Measurements from ENCODE around the gene ZNF341.

ZNF341 gene

DNA sequence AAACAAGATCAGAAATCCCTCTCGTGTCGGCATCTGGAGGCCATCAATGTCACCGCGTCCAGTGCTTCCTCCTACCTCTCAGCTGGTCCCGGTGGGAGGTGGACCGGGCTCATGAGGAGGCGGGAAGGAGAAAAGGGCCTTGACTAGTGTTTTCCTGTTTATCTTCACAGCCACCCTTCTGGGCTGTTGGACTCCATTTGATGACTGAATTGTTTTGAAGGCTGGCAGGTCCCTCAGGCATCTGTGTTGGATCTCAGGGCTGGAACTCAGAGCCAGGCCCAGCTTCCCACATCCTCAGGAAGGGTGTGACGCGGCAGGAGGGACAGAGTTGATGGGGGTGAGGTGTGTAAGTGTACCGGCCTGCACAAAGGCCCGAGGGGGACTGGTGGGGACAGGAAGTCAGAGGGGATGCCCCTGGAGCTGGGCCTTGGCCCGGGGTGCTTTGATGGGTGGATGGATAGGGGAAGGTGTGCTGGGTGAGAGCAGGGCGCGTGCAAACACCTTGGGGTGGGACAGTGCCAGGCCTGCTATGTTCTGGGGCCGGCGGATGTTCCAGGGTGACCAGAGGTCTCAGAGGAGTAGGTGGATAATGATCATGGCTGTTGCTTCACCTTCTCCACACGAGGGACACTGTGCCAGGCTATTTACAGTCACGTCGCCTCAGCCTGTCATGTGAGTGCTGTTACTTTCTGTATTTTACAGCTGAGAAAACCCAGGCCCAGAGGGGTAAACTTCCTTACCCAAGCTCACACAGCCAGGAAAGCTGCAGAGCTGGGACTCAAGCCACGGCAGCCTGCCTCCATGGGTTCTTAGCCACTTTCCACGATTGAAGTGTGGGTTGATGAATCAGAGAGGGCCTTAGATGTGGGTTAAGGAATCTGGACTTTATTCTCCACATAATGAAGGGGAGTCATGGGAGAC lies 61.5 kb downstream of the ZNF341 start:
- Histone ChIP-seq H3K36me3 (peaks cover 0 to 14% (median 0%) of the 10 kb centered on the region in 11 experiments; a peak in 6 of 22 replicates), H3K4me3 (no peak overlapping the region), H3K4me2 (peak overlapping the region in 9 of 11 experiments; percentile 8 to 60 (median 46); a peak in 16 of 22 replicates), H3K4me1 (peaks cover 0 to 20% (median 13%) of the 10 kb centered on the region in 10 experiments; a peak in 16 of 20 replicates), H4K20me1 (no peaks in the 10 kb centered on the region), H3K9ac (peak overlapping the region in 2 of 11 experiments; percentile 6 to 9; a peak in 1 of 22 replicates), H3K27ac (peak overlapping the region in 4 of 11 experiments; percentile 21 to 40 (median 26); a peak in 6 of 22 replicates), H3K27me3 (no peaks in the 10 kb centered on the region), H3K9me3 (replicated peaks in 1 of 11) (no peaks in the 10 kb centered on the region)
- TF ChIP-seq Cebpa-rat (IDR thresholded peaks at IDR 0.05): no peak

DNA sequence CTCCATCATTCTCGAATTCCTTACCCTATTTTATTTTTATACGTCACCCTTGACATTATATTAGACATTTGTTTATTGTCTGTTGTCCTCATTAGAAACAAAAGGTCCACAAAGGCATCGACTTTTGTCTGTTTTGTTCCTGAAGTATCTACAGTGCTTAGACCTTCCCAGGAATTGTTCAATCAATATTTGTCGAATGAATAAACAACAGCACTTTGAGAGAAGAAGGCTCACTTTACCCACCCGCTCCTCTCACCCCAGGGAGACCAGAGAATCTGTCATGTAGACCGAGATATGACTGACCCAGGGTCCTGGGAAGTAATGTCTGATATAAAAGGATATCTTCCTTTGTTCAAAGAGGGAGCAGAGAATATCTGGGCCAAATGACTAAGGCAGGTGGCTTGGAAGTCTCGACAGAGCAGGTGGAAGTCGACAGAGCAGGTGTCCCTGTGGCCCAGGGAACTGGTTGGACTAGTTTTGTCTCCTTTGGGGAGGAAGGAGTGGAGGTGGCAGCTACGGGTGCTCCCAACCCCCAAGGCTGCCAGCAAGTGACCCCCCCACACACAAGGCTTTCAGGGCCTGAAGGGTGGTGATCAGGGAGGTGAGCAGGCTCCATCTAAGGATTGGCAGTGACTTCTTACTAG lies 64.6 kb downstream of the ZNF341 start:
- H3K27me3 ChIP-seq: no peaks in the 10 kb centered on the region
- TF ChIP-seq Cebpa-rat (IDR thresholded peaks at IDR 0.05): no peak
- no peaks in the 10 kb centered on the region for H4K20me1 ChIP-seq
- H3K4me3 ChIP-seq: no peak overlapping the region
- H3K4me2 ChIP-seq: no peak overlapping the region
- H3K4me1 ChIP-seq: peaks cover 0 to 16% (median 12%) of the 10 kb centered on the region in 10 experiments; a peak in 16 of 20 replicates
- H3K9ac ChIP-seq: no peak overlapping the region
- H3K36me3 ChIP-seq: peaks cover 0 to 6% (median 0%) of the 10 kb centered on the region in 11 experiments; a peak in 4 of 22 replicates
- no peak overlapping the region for H3K27ac ChIP-seq
- H3K9me3 ChIP-seq (replicated peaks in 1 of 11): peaks cover 0 to 11% (median 7%) of the 10 kb centered on the region in 11 experiments; a peak in 17 of 22 replicates

DNA sequence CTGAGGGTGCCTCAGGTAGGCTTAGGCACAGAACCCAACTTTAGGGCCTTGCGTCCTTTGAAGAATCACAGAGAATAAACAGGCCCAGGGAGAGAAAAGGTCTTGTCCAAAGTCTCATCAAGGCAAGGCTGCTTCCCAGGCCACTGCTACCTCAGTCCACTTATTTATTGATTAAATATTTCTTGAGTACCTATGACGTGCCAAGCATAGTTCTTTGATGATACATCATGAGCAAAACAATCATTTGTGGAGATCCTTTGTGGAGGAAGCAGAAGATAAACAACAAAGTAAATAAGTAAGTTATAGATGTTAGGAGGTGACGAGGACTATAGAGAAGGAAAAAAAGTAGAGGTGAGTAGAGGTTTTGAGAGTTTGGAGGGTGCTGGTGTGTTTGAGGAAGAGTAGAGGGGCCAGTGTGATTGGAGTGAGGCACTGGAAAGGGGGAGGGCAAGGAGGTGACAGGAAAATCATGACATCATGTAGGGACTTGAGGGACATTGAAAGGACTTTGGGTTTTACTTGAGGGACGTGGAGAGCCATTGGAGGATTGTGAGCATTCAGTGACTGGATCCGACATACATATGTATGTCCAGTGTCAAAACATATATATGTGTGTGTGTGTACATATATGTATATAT lies 65.2 kb downstream of the ZNF341 start:
- H3K36me3 ChIP-seq: no peaks in the 10 kb centered on the region
- H3K9ac ChIP-seq: no peak overlapping the region
- peaks cover 0 to 16% (median 12%) of the 10 kb centered on the region in 10 experiments; a peak in 16 of 20 replicates for H3K4me1 ChIP-seq
- no peak overlapping the region for H3K4me2 ChIP-seq
- no peak overlapping the region for H3K4me3 ChIP-seq
- peaks cover 0 to 14% (median 9%) of the 10 kb centered on the region in 11 experiments; a peak in 17 of 22 replicates for H3K9me3 ChIP-seq (replicated peaks in 1 of 11)
- no peaks in the 10 kb centered on the region for H4K20me1 ChIP-seq
- no peaks in the 10 kb centered on the region for H3K27me3 ChIP-seq
- no peak overlapping the region for H3K27ac ChIP-seq
- no peak for TF ChIP-seq Cebpa-rat (IDR thresholded peaks at IDR 0.05)

DNA sequence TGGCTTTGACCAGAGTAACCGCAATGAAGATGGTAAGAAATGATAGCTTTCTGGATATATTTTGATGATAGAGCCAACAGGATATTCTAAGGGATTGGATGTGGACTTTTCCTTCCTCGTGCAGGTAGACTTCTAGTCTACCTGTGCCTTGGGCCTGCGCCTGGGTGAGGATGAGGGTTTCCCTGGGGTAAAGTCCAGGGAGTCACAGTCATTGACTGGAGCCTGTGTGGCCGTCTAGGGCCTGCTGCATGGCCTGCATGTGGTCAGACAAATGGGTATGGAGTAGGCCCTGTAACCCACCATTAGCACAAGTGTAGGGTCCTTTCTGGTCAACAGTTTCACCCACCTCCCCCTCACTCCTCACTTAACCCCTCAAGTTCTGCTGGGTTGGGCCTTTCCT lies 66.6 kb downstream of the ZNF341 start:
- no peak overlapping the region for H3K9ac ChIP-seq

DNA sequence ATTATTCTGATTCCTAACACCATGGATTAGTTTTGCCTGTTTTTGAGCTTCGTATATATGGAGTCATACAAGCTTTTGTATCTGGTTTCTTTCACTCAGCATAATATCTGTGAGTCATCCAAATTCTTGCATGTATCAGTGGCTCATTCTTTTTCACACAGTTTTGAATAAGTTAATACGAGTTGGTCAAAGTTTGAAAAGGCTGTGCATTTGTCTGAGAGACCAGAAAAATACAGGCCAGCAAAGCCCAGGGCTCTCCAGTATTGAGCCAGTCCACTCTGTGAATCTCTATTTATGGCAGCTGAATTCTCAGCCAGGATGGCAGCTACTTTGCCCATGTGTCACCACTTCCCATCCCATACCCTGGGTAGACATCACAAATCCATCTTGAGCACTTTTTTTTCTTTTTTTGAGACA lies 72.1 kb downstream of the ZNF341 start:
- Histone ChIP-seq H3K27me3 (no peaks in the 10 kb centered on the region), H3K4me1 (no peaks in the 10 kb centered on the region), H3K36me3 (no peaks in the 10 kb centered on the region), H3K27ac (no peak overlapping the region), H3K4me3 (no peak overlapping the region), H4K20me1 (no peaks in the 10 kb centered on the region), H3K9ac (no peak overlapping the region), H3K9me3 (replicated peaks in 1 of 11) (peaks cover 0 to 14% (median 9%) of the 10 kb centered on the region in 11 experiments; a peak in 17 of 22 replicates), H3K4me2 (no peak overlapping the region)
- TF ChIP-seq Cebpa-rat (IDR thresholded peaks at IDR 0.05): no peak

More for the DNA sequence above, 66.6 kb downstream of the ZNF341 start:
- H3K4me2 ChIP-seq: no peak overlapping the region
- H3K36me3 ChIP-seq: no peaks in the 10 kb centered on the region
- peaks cover 0 to 8% (median 4%) of the 10 kb centered on the region in 10 experiments; a peak in 12 of 20 replicates for H3K4me1 ChIP-seq
- H3K4me3 ChIP-seq: no peak overlapping the region
- H4K20me1 ChIP-seq: no peaks in the 10 kb centered on the region
- TF ChIP-seq Cebpa-rat (IDR thresholded peaks at IDR 0.05): no peak
- peaks cover 0 to 14% (median 9%) of the 10 kb centered on the region in 11 experiments; a peak in 17 of 22 replicates for H3K9me3 ChIP-seq (replicated peaks in 1 of 11)
- no peaks in the 10 kb centered on the region for H3K27me3 ChIP-seq
- no peak overlapping the region for H3K27ac ChIP-seq

DNA sequence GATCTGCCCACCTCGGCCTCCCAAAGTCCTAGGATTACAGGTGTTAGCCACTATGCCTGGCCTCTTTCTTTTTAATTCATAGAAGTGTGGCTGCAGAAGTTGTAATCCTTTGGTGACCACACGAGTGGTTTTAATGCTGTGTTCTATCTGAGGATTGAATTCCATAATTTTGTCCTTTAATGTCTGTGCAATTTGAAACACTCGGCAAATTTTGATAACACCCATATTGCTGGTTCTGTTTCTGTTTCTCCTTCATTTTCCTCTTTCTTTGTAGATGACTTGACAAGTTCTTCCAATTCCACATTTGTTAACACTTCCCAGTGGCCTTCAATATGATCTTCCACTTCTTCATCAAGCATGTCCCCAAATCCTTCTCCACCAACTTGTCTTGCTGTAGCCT lies 76.6 kb downstream of the ZNF341 start:
- no peak overlapping the region for H3K4me2 ChIP-seq
- TF ChIP-seq Cebpa-rat (IDR thresholded peaks at IDR 0.05): no peak
- H3K36me3 ChIP-seq: no peaks in the 10 kb centered on the region
- H3K9ac ChIP-seq: no peak overlapping the region
- no peaks in the 10 kb centered on the region for H3K27me3 ChIP-seq
- peaks cover 10 to 22% (median 13%) of the 10 kb centered on the region in 10 experiments for H3K4me1 ChIP-seq
- peaks cover 6 to 20% (median 11%) of the 10 kb centered on the region in 11 experiments for H4K20me1 ChIP-seq
- H3K4me3 ChIP-seq: no peak overlapping the region
- H3K27ac ChIP-seq: no peak overlapping the region
- H3K9me3 ChIP-seq (replicated peaks in 1 of 11): no peaks in the 10 kb centered on the region

DNA sequence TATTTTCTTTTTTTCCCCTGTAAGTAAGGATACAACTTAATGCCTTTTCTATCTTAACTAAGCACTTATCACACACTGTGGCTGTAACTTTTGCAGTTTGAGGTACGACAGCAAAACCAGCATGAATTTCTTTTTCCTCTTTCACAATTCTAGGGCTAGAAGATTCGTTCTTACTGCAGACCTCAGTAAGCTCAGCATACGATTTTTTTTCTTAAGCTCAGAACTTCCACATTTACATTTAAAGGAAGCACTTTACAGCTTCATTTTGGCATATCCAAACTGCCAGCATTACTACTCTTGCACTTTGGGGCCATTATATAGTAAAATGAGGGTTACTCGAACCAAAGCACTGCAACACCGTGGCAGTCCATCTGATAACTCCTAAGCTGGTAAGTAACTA lies 78.5 kb downstream of the ZNF341 start:
- no peak for TF ChIP-seq Cebpa-rat (IDR thresholded peaks at IDR 0.05)
- no peaks in the 10 kb centered on the region for H3K27me3 ChIP-seq
- H4K20me1 ChIP-seq: peaks cover 24 to 39% (median 29%) of the 10 kb centered on the region in 11 experiments
- peak overlapping the region in 2 of 11 experiments; percentile 39 to 40; a peak in 3 of 22 replicates for H3K27ac ChIP-seq
- peaks cover 21 to 41% (median 28%) of the 10 kb centered on the region in 10 experiments for H3K4me1 ChIP-seq
- no peak overlapping the region for H3K4me3 ChIP-seq
- peak overlapping the region in 2 of 11 experiments; percentile 35 to 50; a peak in 2 of 22 replicates for H3K9ac ChIP-seq
- no peaks in the 10 kb centered on the region for H3K9me3 ChIP-seq (replicated peaks in 1 of 11)
- peaks cover 9 to 16% (median 13%) of the 10 kb centered on the region in 11 experiments for H3K36me3 ChIP-seq
- peak overlapping the region in 2 of 11 experiments; percentile 40 to 69; a peak in 5 of 22 replicates for H3K4me2 ChIP-seq

DNA sequence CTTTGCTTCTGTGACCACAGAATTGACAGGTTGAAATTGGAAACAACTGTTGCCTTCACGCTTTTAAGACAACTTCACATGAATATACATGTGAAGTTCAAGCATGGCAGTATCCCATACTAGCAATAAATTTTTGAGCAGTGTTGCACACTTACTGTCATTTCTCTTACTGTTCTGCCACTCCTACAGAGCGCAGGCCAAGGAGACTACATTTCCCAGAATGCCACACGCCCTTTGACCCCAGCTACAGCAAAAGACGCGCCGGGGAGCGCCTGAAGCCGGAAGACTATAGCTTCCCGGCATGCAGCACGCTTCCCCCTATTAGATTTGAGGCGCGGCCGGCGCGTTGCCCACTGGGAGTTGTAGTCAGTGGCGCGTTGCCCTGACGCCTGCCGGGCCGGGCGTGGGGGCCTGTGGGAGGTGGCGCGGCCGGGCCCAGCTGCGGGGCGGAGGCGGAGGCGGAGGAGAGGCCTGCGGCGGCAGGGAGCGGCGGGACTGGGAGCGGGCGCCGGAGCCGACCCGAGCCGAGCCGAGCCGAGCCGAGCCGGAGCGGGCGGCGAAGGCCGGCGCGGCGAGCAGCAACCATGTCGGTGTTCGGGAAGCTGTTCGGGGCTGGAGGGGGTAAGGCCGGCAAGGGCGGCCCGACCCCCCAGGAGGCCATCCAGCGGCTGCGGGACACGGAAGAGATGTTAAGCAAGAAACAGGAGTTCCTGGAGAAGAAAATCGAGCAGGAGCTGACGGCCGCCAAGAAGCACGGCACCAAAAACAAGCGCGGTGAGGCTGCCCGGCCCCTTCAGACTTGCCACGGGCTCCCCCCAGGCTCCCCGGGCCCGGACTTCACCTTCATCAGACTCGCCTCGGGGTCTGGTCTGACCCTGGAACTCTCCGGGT lies 79.3 kb downstream of the ZNF341 start, which contains the start of gene CHMP4B:
CHMP4B (plus strand) TSS at position 464 of the 891 bp plus-strand sequence; CDS start at position 585, 121 bp downstream.
- H4K20me1 ChIP-seq: peaks cover 33 to 48% (median 38%) of the 10 kb centered on the region in 11 experiments
- peak within 1 kb of the TSS; percentile 88 to 100 (median 98) for H3K9ac ChIP-seq
- H3K4me3 ChIP-seq: peak within 1 kb of the TSS; percentile 83 to 100 (median 96)
- no peaks in the 10 kb centered on the region for H3K9me3 ChIP-seq (replicated peaks in 1 of 11)
- TF ChIP-seq Cebpa-rat (IDR thresholded peaks at IDR 0.05): no peak
- peaks cover 18 to 24% (median 22%) of the 10 kb centered on the region in 11 experiments for H3K36me3 ChIP-seq
- peak within 1 kb of the TSS; percentile 94 to 99 (median 96) for H3K4me2 ChIP-seq
- no peaks in the 10 kb centered on the region for H3K27me3 ChIP-seq
- H3K27ac ChIP-seq: peak within 1 kb of the TSS; percentile 86 to 99 (median 96)
- H3K4me1 ChIP-seq: peaks cover 21 to 50% (median 28%) of the 10 kb centered on the region in 10 experiments

Data from BLaER1 treated with 17β-estradiol and CSF1 and Interleukin-3, amounts not matched to agents 10 nM and 100 nM (cell line).